C1 segment of cervical spinal cord (tissue), 14 donors: ENCODE data around the gene SLC22A23.

ENCODE experiments used
- DNase-seq, 14 donors: peaks; one replicate each; lab custom pipeline; 2025; lab: John Stamatoyannopoulos, UW

The SLC22A23 gene

DNA sequence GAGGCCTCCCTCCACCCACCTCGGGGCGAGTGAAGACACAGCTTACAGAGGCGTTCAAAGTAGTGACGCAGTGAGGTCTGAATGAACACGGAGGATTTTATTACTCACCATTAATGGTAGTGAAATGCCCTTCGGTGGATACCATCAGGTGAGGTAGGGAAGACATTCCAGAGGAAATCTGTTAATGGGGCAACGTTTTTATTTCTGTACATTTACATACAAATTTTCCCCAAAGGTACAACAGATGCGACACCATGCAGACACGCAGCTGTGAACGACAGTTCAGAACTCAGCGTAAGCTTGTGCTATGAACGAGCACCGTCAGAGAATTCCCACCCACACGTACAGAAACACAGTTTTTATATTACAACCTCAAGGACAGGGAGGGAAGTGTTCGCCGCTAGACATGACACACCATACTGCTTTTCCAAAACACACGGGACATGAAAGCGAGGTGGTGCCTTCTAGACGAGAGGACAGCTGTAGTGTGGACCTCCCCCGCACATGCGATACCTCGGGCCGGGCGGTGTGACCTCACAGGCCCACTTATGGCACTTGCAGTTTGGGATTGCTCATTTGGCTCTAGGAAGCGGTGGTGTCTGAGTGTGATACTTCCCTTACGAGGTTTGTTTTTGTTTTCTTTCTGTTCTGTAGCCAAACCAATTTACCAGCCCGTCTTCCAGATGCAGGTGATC, 187.4 kb downstream of the SLC22A23 start:
- no peak for DNase-seq

- DNase-seq = no peak
These were observed 188.2 kb downstream of the SLC22A23 start for GRCh38 chr6:3268680-3269079.

DNA sequence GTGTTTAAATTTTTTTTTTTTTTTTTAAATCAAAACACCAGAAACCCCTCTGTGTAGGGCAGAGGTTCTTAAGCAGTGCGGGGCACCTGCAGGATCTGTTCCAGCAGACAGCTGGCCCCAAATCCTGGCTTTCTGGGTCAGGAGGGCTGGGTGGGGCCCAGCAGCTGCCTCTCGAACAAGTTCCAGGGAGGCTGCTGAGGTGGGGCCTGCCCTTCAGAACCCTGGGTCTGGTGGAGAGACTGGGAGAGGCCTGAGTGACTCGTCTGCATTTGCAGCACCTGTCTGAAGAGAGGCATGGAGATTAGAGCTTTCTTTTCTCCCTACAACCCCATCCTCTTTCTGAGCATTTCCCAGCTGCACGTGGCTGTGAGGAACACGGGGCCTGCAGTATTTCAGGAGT, 189.7 kb downstream of the SLC22A23 start:
- DNase-seq = no peak

DNA sequence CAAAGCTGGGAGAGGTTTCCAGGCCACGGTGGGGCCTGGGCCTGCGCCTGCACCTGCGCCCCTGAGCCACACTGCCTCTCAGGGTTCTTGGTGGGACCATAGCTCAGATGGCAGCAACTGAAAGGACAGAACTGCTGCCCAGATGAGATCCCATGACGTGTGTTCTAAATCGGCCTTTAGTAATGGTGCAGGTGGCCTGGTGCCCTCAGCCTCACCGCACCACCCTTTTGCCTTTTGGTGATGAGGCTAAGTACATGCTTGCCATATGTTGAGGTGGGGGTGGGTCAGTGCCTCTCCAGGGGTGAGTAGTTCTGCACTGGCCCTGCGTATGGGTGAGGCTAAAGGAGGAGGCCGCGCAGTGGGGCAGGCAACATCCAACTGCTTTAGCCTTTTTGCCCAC, 190.7 kb downstream of the SLC22A23 start:
- no peak for DNase-seq

DNA sequence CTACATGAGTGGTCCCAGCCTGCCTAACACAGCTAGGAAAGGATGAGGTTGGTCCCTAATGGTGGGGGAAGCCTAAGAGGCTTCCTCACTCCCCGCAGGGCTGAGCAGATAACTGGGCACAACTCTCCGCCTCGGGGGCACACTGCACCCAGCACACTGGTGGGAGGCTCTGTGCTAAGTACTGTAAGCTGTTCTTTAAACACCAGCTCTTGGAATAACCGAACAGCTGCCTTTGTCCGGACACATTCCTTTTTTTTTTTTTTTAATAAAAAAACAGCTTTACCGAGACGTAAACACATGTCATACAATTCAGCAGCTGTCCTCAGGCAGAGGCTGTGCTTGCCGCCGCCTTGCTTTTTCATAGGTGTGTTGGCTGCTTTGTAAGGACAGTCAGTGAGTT, 191.2 kb downstream of the SLC22A23 start:
- no peak for DNase-seq

DNA sequence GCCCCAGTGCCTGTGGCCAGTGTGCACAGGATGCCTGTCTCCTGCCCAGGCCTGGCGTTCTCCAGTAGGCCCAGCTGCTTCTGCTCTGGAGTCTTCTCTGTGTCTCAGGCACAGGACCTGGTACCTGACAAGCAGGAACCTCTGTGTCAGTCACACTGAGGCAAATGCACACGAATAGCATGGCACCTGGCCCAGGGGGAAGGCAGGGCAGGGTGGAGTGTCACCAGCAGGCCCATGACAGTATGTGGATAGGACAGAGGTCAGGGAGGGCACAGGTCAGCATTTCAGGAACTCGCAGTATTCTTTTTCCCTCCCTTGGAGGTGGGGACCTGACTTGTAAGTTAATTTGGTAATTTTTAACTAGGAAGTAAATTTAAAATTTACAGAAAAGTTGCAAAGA, 192.5 kb downstream of the SLC22A23 start:
- no peak for DNase-seq

DNA sequence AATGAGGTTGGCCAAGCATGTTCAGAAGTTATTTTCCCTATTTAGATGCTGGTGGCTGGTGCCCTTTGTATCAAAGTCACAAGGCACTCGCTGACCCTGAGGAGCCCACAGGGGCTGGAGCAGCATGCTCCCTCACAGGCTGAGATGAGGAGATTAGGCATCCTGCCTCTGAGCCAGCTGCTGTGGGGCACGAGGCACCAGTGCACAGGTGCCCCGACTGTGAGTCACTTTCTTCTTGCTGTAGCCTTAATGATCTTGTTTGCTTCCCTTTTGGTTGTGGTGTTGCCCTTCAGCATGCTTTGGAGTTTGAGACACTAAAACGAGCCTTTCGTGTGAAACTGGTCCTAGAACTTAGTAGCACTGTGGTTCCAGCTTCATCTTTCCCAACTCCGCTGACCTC, 193.8 kb downstream of the SLC22A23 start:
- DNase-seq = no peak

DNA sequence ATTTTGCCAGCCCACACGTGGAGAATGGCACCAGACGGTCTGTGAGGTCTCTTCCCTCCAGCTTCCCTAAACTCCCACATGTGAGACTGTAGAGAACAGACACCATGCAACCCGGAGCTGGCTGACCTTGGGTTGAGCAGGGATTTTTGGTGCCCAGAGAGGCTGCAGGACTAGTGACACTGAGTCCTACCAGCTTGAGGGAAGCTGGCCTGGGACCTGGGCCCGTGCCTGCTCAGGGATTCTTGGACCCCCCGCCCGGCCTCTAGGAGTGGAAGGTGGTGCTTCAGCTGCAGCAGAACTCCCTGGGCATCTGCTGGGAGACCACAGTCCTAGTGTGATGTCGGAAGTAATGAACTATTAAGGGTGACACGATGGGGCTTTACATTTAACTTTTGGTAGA, 194.9 kb downstream of the SLC22A23 start:
- no peak for DNase-seq

GRCh38 chr6:3261518-3261820, 195.4 kb downstream of the SLC22A23 start:
- DNase-seq = no peak

DNA sequence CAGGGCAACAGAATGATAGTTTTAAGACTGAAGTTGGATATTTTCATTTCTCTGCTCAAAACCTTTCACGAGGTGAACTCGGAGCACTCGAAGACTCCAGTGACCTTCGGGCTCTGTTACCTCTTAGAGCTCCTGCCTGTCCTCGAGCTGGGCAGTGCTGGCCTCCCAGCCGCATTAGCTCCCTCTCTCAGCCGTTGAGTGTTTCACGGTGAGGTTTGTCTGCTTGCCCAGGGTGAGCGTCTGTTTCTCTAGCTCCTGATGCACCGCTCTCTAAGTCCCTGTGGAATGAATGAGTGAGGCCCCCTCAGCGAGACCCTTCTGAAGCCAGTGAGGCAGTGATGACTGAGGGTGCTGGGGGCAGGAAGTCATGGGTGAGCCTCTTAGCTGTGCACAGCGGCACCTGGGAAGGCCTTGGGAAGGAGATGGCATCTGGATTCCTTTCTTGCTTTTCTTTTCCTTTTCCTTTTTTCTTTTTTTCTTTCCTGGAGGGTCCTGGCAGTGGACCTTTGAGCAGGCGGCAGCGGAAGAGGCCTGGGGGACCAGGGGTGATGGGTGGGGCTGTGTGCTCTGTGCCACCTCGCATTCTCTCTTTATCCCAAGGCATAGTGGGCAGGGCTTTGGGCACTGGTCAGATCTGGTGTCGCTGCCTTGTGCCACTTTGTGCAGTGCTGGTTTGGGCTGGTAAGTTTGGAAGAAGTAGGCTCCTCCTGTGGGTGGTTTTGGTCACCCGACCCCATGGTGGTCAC, 195.9 kb downstream of the SLC22A23 start:
- DNase-seq = no peak

GRCh38 chr6:3260296-3260695, 196.6 kb downstream of the SLC22A23 start:
- no peak for DNase-seq

GRCh38 chr6:3259491-3259958, 197.3 kb downstream of the SLC22A23 start:
- peak in 1 of 14 donors; percentile 37 for DNase-seq

GRCh38 chr6:3258720-3259490, 197.9 kb downstream of the SLC22A23 start, which contains the start of gene PSMG4:
Gene PSMG4, plus strand, starts transcription at chr6:3258947. Its CDS starts 76 bp downstream, at chr6:3259023.
- peak; percentile 55 to 94 (median 88) for DNase-seq

- DNase-seq = no peak
These were observed 198.6 kb downstream of the SLC22A23 start for GRCh38 chr6:3258201-3258600.

GRCh38 chr6:3253597-3253961, 203.3 kb downstream of the SLC22A23 start:
- no peak for DNase-seq

- DNase-seq = no peak
These were observed 203.8 kb downstream of the SLC22A23 start for GRCh38 chr6:3252861-3253596.

DNA sequence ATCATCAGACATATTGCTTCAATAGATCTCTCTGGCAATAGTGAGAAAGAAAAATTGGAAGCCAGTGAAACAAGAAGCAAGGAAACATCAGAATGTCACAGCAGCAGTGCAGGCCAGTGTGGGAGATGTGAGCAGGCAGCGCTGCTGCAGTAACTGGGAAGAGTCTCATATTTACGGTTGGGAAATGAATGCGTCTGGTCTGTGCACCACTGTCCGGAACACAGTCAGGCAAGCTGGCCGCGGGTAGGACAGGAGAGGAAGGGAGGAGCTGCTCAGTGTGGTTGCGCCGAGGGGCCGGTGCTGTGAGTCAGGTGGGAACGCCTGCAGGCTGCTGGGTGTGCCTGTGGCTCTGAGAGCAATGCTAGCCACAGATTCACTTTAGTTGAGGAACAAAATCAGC, 204.5 kb downstream of the SLC22A23 start:
- no peak for DNase-seq

DNA sequence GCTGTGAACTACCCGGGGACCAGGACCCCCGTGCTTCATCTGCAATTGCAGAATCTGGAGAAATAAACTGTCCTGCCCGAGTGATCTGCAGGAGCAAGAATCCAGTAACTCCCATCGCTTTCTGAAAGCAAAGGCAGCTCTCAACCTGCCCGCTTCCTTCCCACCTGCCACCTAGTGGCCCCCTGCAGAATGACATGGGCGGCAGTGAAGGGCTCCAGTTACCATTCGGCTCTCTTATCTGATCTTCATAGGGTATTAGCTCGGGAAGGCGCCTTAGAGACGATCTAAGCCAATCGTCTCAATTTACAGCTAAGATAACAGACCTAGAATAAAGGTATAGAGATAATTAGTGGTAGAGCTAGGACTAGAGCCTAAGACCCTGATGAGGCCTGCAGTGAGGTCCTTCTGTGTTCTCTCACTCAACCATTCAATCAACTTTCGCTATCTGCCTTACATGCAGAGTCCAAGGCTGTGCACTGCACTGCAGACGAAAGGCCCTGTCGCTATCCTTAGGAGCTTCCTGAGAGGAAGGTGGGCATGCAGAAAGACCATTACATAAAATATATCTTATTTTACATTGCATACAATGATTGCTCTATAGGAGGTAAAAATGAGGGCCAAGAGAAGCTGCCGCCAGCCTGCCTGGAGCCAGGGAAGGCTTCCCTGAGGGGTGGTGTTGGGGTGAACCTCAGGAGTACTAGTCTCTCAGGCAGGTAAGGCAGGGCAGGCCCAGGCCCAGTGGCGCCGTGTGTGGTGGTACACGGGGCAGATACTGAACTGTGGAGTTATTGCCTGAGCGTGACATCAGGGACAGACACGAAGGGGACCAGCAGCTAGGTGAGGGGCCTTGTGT, 205.2 kb downstream of the SLC22A23 start:
- peak; percentile 7 to 79 (median 63) for DNase-seq

DNA sequence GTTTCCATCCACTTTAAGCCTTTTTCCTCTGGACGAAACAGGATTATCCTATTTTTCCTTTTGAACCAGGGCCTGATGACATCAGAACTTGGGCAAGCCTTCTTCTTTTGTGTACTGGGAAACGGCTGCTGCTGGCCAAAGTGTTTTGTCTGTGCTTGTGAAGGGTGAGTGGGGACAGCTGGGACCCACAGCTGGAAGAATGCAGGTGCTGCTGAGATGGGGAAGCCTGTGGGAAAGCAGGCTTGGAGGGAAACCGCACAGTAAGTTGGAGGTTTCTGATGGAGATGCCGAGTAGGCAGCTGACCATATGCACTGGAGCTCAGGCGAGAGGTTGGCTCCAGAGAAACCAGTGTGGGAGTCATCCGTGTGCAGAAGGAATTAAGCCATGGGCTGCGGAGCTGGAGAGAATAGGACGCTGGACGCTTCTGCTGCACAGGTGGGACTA, 206.6 kb downstream of the SLC22A23 start:
- DNase-seq = peak in 4 of 14 donors; percentile 29 to 52 (median 38)

DNA sequence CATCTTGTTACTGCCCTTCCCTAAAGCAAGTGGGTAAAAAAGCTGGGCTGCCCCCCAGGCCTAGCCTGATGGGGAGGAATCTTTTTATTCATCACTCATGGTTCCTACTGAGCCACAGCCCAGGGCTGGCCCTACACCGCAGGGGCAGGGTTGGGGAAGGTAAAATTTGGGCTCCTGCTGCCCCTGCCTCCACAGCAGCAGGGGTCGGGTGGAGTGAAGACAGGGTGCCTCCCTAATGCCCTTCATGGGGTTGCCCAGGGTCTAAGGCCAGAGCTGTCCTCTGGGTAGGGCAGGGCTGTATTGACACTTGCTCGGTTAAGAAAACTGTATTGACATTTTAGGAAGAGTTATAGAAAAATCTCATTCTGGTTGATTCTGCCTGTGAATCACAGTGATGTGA, 207.0 kb downstream of the SLC22A23 start:
- DNase-seq = no peak
